ENCODE measurements around the gene MAP1LC3A.

The MAP1LC3A gene

DNA sequence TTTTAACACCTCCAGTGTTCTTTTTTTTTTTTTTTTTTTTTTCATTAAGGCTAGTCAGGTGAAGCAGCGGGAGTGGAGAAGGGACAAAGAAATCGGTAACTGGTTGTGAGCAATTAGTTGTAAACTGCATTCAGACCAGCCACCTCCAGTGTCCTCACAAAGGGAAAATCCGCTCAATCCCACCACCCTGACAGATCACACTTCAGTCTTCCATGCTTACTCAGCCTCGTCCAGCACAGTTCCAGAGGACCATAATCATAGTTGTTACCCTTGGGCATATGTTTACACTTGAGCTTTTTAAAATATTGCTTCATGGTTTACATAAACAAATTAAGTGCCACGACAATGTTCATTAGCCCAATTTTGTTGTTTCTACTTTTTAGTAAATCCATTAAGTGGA lies 32.1 kb upstream of the MAP1LC3A start:
- no peak overlapping the region for H4K91ac ChIP-seq (ENCODE audit: low read depth, low read length, poor library complexity)
- no peak overlapping the region for H3K4me2 ChIP-seq (ENCODE audit: insufficient read depth, low read length, poor library complexity, severe bottlenecking)
- no peak overlapping the region for H2BK120ac ChIP-seq (ENCODE audit: low read depth, low read length)
- H3K79me1 ChIP-seq (ENCODE audit: low read depth, low read length): peaks cover 9% of the 10 kb centered on the region
- no peak overlapping the region for H3K23ac ChIP-seq (ENCODE audit: low read depth, low read length, poor library complexity)
- H3K27me3 ChIP-seq (ENCODE audit: control insufficient read depth in 3 of 3, insufficient read depth in 3 of 3, low read depth in 1 of 3, low read length in 3 of 3): no peaks in the 10 kb centered on the region
- no peak overlapping the region for H2BK5ac ChIP-seq (ENCODE audit: low read length)
- no peak overlapping the region for H3K14ac ChIP-seq (ENCODE audit: low read length)
- H3K36me3 ChIP-seq (replicated peaks in 1 of 2; ENCODE audit: control insufficient read depth in 2 of 2, insufficient read depth in 2 of 2, low read length in 2 of 2): peaks cover 27 to 85% of the 10 kb centered on the region in 2 donors
- H3K9me3 ChIP-seq (replicated peaks in 1 of 2; ENCODE audit: control insufficient read depth in 2 of 2, insufficient read depth in 1 of 2, low read depth in 1 of 2, low read length in 2 of 2): no peaks in the 10 kb centered on the region
- H3K4ac ChIP-seq (ENCODE audit: low read length): no peak overlapping the region
- no peak overlapping the region for H3K9ac ChIP-seq (ENCODE audit: low read depth, low read length, poor library complexity)
- no CpG with 5 or more reads among the region's 5 CpGs for WGBS, 2 donors (ENCODE audit: extremely low coverage in 2 of 2, insufficient read length in 2 of 2, insufficient replicate concordance in 1 of 2)
- no peak overlapping the region for H3K27ac ChIP-seq (replicated peaks; ENCODE audit: low read length)
- H2AFZ ChIP-seq (ENCODE audit: low read length): no peak overlapping the region
- H2BK15ac ChIP-seq (ENCODE audit: low read length): no peak overlapping the region
- no peak overlapping the region for H3K18ac ChIP-seq (ENCODE audit: low read length)
- H3K4me1 ChIP-seq (ENCODE audit: control insufficient read depth in 2 of 2, insufficient read depth in 1 of 2, low read depth in 1 of 2, low read length in 2 of 2): no peaks in the 10 kb centered on the region
- DNase-seq (ENCODE audit: low spot score): no peak
- no peak overlapping the region for H2AK5ac ChIP-seq (ENCODE audit: low read depth, low read length)
- no peak overlapping the region for H2BK12ac ChIP-seq (ENCODE audit: low read length)
- H4K8ac ChIP-seq (ENCODE audit: low read depth, low read length): no peak overlapping the region
- H3K4me3 ChIP-seq (ENCODE audit: low read length in 2 of 2): no peak overlapping the region

DNA sequence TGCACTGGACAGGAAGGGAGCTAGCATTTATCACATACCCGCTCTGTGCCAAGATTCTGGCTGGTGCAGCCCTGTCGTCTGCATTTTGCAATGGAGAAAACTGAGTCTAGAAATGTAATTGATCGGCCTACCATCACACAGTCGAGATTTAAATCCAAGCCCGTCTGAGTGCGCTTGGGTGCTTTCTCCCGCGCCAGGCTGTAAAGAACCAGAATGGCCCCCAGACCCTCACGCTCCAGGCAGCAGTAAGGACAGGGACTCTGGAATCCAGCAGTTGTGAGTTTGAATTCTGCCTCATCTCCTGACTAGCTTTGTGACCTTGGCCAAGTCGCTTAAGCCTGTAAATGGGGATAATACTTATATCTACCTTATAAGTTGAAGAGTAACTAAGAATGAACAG lies 31.5 kb upstream of the MAP1LC3A start:
- DNase-seq (ENCODE audit: low spot score): no peak
- Histone ChIP-seq H3K27me3 (ENCODE audit: control insufficient read depth in 3 of 3, insufficient read depth in 3 of 3, low read depth in 1 of 3, low read length in 3 of 3) (no peaks in the 10 kb centered on the region), H3K4me3 (ENCODE audit: low read length in 2 of 2) (no peak overlapping the region), H2BK5ac (ENCODE audit: low read length) (no peak overlapping the region), H2BK15ac (ENCODE audit: low read length) (no peak overlapping the region), H3K14ac (ENCODE audit: low read length) (no peak overlapping the region), H3K4ac (ENCODE audit: low read length) (no peak overlapping the region), H3K27ac (replicated peaks; ENCODE audit: low read length) (no peak overlapping the region), H2BK12ac (ENCODE audit: low read length) (no peak overlapping the region), H3K23ac (ENCODE audit: low read depth, low read length, poor library complexity) (no peak overlapping the region), H3K36me3 (replicated peaks in 1 of 2; ENCODE audit: control insufficient read depth in 2 of 2, insufficient read depth in 2 of 2, low read length in 2 of 2) (peaks cover 30 to 85% of the 10 kb centered on the region in 2 donors), H3K18ac (ENCODE audit: low read length) (no peak overlapping the region), H2BK120ac (ENCODE audit: low read depth, low read length) (no peak overlapping the region), H2AK5ac (ENCODE audit: low read depth, low read length) (no peak overlapping the region), H4K91ac (ENCODE audit: low read depth, low read length, poor library complexity) (no peak overlapping the region), H3K4me2 (ENCODE audit: insufficient read depth, low read length, poor library complexity, severe bottlenecking) (no peak overlapping the region), H3K4me1 (ENCODE audit: control insufficient read depth in 2 of 2, insufficient read depth in 1 of 2, low read depth in 1 of 2, low read length in 2 of 2) (no peaks in the 10 kb centered on the region), H3K79me1 (ENCODE audit: low read depth, low read length) (peaks cover 9% of the 10 kb centered on the region), H2AFZ (ENCODE audit: low read length) (no peak overlapping the region), H4K8ac (ENCODE audit: low read depth, low read length) (no peak overlapping the region), H3K9me3 (replicated peaks in 1 of 2; ENCODE audit: control insufficient read depth in 2 of 2, insufficient read depth in 1 of 2, low read depth in 1 of 2, low read length in 2 of 2) (no peaks in the 10 kb centered on the region), H3K9ac (ENCODE audit: low read depth, low read length, poor library complexity) (no peak overlapping the region)
- no CpG with 5 or more reads among the region's 10 CpGs for WGBS, 2 donors (ENCODE audit: extremely low coverage in 2 of 2, insufficient read length in 2 of 2, insufficient replicate concordance in 1 of 2)

DNA sequence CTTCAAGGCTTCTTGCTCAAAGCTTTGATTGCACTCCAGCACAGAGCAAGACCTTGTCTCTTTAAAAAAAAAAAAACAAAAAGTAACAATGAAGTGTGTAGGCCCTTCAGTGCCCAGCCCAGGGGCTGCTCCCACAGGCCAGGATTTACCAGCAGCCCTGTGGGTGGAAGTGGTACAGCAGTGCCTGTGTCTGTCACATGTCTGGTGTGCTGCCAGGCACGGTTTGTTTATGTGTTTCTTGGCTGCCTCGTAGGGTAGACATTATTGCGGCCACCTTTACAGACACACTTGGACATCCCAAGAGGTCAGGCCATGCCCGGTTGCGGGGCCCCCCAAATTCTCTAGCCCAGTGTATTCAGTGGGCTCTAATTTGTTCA lies 29.6 kb upstream of the MAP1LC3A start:
- no peak overlapping the region for H3K18ac ChIP-seq (ENCODE audit: low read length)
- H3K14ac ChIP-seq (ENCODE audit: low read length): no peak overlapping the region
- H2BK12ac ChIP-seq (ENCODE audit: low read length): no peak overlapping the region
- H3K79me1 ChIP-seq (ENCODE audit: low read depth, low read length): peaks cover 10% of the 10 kb centered on the region
- no peak overlapping the region for H3K27ac ChIP-seq (replicated peaks; ENCODE audit: low read length)
- no peak overlapping the region for H2BK5ac ChIP-seq (ENCODE audit: low read length)
- H3K4me2 ChIP-seq (ENCODE audit: insufficient read depth, low read length, poor library complexity, severe bottlenecking): no peak overlapping the region
- H3K4ac ChIP-seq (ENCODE audit: low read length): no peak overlapping the region
- H3K36me3 ChIP-seq (replicated peaks in 1 of 2; ENCODE audit: control insufficient read depth in 2 of 2, insufficient read depth in 2 of 2, low read length in 2 of 2): peaks cover 39 to 83% of the 10 kb centered on the region in 2 donors
- no peaks in the 10 kb centered on the region for H3K9me3 ChIP-seq (replicated peaks in 1 of 2; ENCODE audit: control insufficient read depth in 2 of 2, insufficient read depth in 1 of 2, low read depth in 1 of 2, low read length in 2 of 2)
- DNase-seq (ENCODE audit: low spot score): no peak
- no peak overlapping the region for H4K8ac ChIP-seq (ENCODE audit: low read depth, low read length)
- H3K23ac ChIP-seq (ENCODE audit: low read depth, low read length, poor library complexity): no peak overlapping the region
- H3K9ac ChIP-seq (ENCODE audit: low read depth, low read length, poor library complexity): no peak overlapping the region
- no peaks in the 10 kb centered on the region for H3K4me1 ChIP-seq (ENCODE audit: control insufficient read depth in 2 of 2, insufficient read depth in 1 of 2, low read depth in 1 of 2, low read length in 2 of 2)
- no peak overlapping the region for H2AFZ ChIP-seq (ENCODE audit: low read length)
- H4K91ac ChIP-seq (ENCODE audit: low read depth, low read length, poor library complexity): no peak overlapping the region
- no peak overlapping the region for H3K4me3 ChIP-seq (ENCODE audit: low read length in 2 of 2)
- no peaks in the 10 kb centered on the region for H3K27me3 ChIP-seq (ENCODE audit: control insufficient read depth in 3 of 3, insufficient read depth in 3 of 3, low read depth in 1 of 3, low read length in 3 of 3)
- no peak overlapping the region for H2BK15ac ChIP-seq (ENCODE audit: low read length)
- WGBS, 2 donors (ENCODE audit: extremely low coverage in 2 of 2, insufficient read length in 2 of 2, insufficient replicate concordance in 1 of 2): no CpG with 5 or more reads among the region's 5 CpGs
- H2BK120ac ChIP-seq (ENCODE audit: low read depth, low read length): no peak overlapping the region
- H2AK5ac ChIP-seq (ENCODE audit: low read depth, low read length): no peak overlapping the region

DNA sequence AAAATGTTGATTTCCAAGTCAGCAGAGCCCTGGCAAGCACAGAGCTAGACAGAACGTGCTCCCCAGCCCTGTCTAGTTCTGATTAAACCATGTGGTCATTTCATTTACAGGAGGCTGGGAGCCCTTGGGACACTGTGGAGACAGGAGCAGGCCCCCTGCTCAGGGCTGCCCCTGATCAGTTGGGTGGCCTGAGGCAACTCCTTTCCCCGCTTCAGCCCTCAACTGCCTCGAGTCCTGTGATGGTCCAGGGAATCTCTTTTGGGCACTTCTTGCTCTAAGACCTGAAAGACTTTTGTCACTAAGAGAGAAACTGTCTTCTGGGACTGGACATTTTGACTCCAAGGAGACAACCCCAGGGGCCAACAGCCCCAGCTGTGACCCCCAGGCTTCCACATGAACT lies 28.8 kb upstream of the MAP1LC3A start:
- Histone ChIP-seq H2AK5ac (ENCODE audit: low read depth, low read length) (no peak overlapping the region), H3K36me3 (replicated peaks in 1 of 2; ENCODE audit: control insufficient read depth in 2 of 2, insufficient read depth in 2 of 2, low read length in 2 of 2) (peaks cover 43 to 92% of the 10 kb centered on the region in 2 donors), H3K4me2 (ENCODE audit: insufficient read depth, low read length, poor library complexity, severe bottlenecking) (no peak overlapping the region), H3K27me3 (ENCODE audit: control insufficient read depth in 3 of 3, insufficient read depth in 3 of 3, low read depth in 1 of 3, low read length in 3 of 3) (no peaks in the 10 kb centered on the region), H2BK12ac (ENCODE audit: low read length) (no peak overlapping the region), H4K91ac (ENCODE audit: low read depth, low read length, poor library complexity) (no peak overlapping the region), H3K4me3 (ENCODE audit: low read length in 2 of 2) (no peak overlapping the region), H4K8ac (ENCODE audit: low read depth, low read length) (no peak overlapping the region), H3K23ac (ENCODE audit: low read depth, low read length, poor library complexity) (no peak overlapping the region), H3K14ac (ENCODE audit: low read length) (no peak overlapping the region), H3K79me1 (ENCODE audit: low read depth, low read length) (peaks cover 8% of the 10 kb centered on the region), H2BK120ac (ENCODE audit: low read depth, low read length) (no peak overlapping the region), H2BK5ac (ENCODE audit: low read length) (no peak overlapping the region), H3K27ac (replicated peaks; ENCODE audit: low read length) (no peak overlapping the region), H3K4me1 (ENCODE audit: control insufficient read depth in 2 of 2, insufficient read depth in 1 of 2, low read depth in 1 of 2, low read length in 2 of 2) (no peaks in the 10 kb centered on the region), H2AFZ (ENCODE audit: low read length) (no peak overlapping the region), H3K18ac (ENCODE audit: low read length) (no peak overlapping the region), H3K9ac (ENCODE audit: low read depth, low read length, poor library complexity) (no peak overlapping the region), H2BK15ac (ENCODE audit: low read length) (no peak overlapping the region), H3K4ac (ENCODE audit: low read length) (no peak overlapping the region), H3K9me3 (replicated peaks in 1 of 2; ENCODE audit: control insufficient read depth in 2 of 2, insufficient read depth in 1 of 2, low read depth in 1 of 2, low read length in 2 of 2) (no peaks in the 10 kb centered on the region)
- no peak for DNase-seq (ENCODE audit: low spot score)
- no CpG with 5 or more reads among the region's 3 CpGs for WGBS, 2 donors (ENCODE audit: extremely low coverage in 2 of 2, insufficient read length in 2 of 2, insufficient replicate concordance in 1 of 2)

All from neuronal stem cell (in vitro differentiated cells).